Upper lobe of left lung (tissue), 6 donors: ENCODE data around the gene GRHL1. TPM values are rescaled to one million over a fixed set of nuclear protein-coding genes. Genes with fewer than 3 reads are reported as not detected.

Experiments used
- ATAC-seq, 2 donors: fragments of 200-7000 bp; cut with Tn5 transposase; one replicate each; pipeline ENCODE4 v1.9.1; 2022; ENCODE audit warnings: mild to moderate bottlenecking in 2 of 2, moderate library complexity in 2 of 2; ENCODE audit not compliant: low FRiP score in 2 of 2
- DNase-seq, 2 donors: peaks; one replicate each; pipeline ENCODE4 v3.0.0-alpha.2; 2019 to 2020
- H3K27ac ChIP-seq, 4 donors: fragments of 200-600 bp; sonication (generic); one replicate each; pipeline ENCODE4 v1.5.1; 2016 to 2019
- H3K27me3 ChIP-seq, 4 donors: fragments of 200-600 bp; sonication (generic); one replicate each; pipeline ENCODE4 v1.5.1; 2017 to 2019
- H3K36me3 ChIP-seq, 4 donors: fragments of 200-600 bp; sonication (generic); one replicate each; pipeline ENCODE4 v1.5.1; 2016 to 2019
- H3K4me1 ChIP-seq, 4 donors: fragments of 200-600 bp; sonication (generic); one replicate each; pipeline ENCODE4 v1.5.1; 2018 to 2019
- H3K4me3 ChIP-seq, 4 donors: fragments of 200-600 bp; sonication (generic); one replicate each; pipeline ENCODE4 v1.5.1; 2017 to 2019; ENCODE audit warnings: mild to moderate bottlenecking in 2 of 4, moderate library complexity in 1 of 4
- H3K9me3 ChIP-seq, 4 donors: fragments of 200-600 bp; sonication (generic); one replicate each; pipeline ENCODE4 v1.5.1; 2018 to 2019
- CTCF ChIP-seq, 6 experiments: fragments of 450-650 bp in 4 of 6; fragments of 200-600 bp in 2 of 6; sonication (generic) in 2 of 6; IDR thresholded peaks; one replicate each; pipeline ENCODE4 v1.5.1; 2016 to 2019; ENCODE audit warnings: antibody characterized with exemption in 6 of 6
- EP300 ChIP-seq, 4 donors: sonication (generic); formaldehyde crosslinking; IDR thresholded peaks; one replicate each; pipeline ENCODE4 v1.5.1; 2017; ENCODE audit warnings: antibody characterized with exemption in 4 of 4, control low read depth in 2 of 4
- POLR2A ChIP-seq, 4 donors: fragments of 450-650 bp; IDR thresholded peaks; one replicate each; pipeline ENCODE4 v1.5.1; 2016 to 2017; ENCODE audit warnings: antibody characterized with exemption in 4 of 4, mild to moderate bottlenecking in 2 of 4
- POLR2AphosphoS5 ChIP-seq, 2 donors: sonication (generic); formaldehyde crosslinking; IDR thresholded peaks; one replicate each; pipeline ENCODE4 v1.5.1; 2017; ENCODE audit warnings: antibody characterized with exemption in 2 of 2
- WGBS, 2 donors: methylation state at CpG; one replicate each; pipeline ENCODE4 v1.1.5; 2017 to 2018; 5-methylcytosine and 5-hydroxymethylcytosine counted together
- total RNA-seq, 6 donors: library from RNA; depleted of rRNA in 4 of 6; stranded (reverse); fragments of >200 nt in 4 of 6; gene quantifications; one replicate each; pipeline versions ENCODE4 v1.1.0 to v1.2.1, GENCODE V29; 2016 to 2021
- donor health status: DM: no; HTN: no; CAD: no; lungs with moderate emphysema.
- donor health status: DM: no; HTN: yes; CAD: no; lungs with severe emphysema.

GRHL1 gene
- total RNA-seq, 6 donors from 2014 or later = 4.3 to 18.0 (median 10.1) TPM

- Histone ChIP-seq H3K9me3 (no peaks in the 10 kb centered on the region), H3K27ac (no peak overlapping the region), H3K4me1 (peaks cover 8 to 28% (median 11%) of the 10 kb centered on the region in 4 donors), H3K36me3 (no peaks in the 10 kb centered on the region), H3K27me3 (no peaks in the 10 kb centered on the region), H3K4me3 (no peak overlapping the region)
- TF ChIP-seq EP300 (IDR thresholded peaks at IDR 0.05) (no peak), CTCF (IDR thresholded peaks at IDR 0.05) (no peak), POLR2AphosphoS5 (IDR thresholded peaks at IDR 0.05) (no peak), POLR2A (IDR thresholded peaks at IDR 0.05) (no peak)
- DNase-seq (no peak), ATAC-seq (peak in 1 of 2 donors; percentile 43)
- WGBS, 2 donors = 70 to 75% methylated on average over 12 of the region's 12 CpGs
Measured at GRCh38 chr2:9970200-9971044, 18.9 kb downstream of the GRHL1 start.

DNA sequence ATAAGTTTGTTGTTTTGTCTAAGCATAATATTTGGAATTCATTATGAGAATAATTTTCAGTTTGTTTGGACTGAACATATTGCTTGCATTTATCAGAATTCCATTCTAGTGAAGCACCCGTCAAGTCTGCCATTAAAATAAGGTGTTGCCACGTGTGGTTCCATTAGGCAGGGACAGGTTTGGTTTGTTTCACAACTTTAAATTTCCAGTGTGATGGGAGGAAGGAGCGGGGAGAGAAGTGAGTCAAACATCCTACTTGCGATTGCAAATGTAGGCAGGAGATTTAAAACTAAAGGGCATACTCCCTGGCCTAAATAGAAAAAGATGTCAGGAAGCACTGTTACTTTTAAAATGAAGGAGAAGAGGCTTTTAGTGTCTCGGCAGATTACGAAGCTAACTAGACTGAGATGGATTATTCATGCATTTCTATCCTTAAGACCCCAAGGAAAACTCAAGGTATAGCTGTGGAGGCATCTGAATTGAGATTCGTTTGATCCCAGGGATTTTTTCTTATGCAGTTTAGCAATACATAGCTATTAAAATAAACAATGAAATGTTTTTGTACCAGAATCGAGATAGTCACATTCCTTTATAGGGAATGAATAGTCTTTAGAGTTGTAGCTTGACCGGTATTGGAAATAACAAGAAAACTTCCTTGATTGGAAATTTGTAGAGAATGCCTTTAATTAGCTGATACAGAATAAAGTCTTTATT, 19.8 kb downstream of the GRHL1 start:
- WGBS, 2 donors = 76 to 80% methylated on average over 9 of the region's 9 CpGs
- Histone ChIP-seq H3K36me3 (no peaks in the 10 kb centered on the region), H3K4me1 (peaks cover 15 to 37% (median 20%) of the 10 kb centered on the region in 4 donors)

GRCh38 chr2:9971890-9972289, 20.4 kb downstream of the GRHL1 start:
- no peaks in the 10 kb centered on the region for H3K36me3 ChIP-seq
- DNase-seq (no peak), ATAC-seq (no peak)
- no peaks in the 10 kb centered on the region for H3K27me3 ChIP-seq
- peaks cover 19 to 42% (median 25%) of the 10 kb centered on the region in 4 donors for H3K4me1 ChIP-seq
- H3K9me3 ChIP-seq = no peaks in the 10 kb centered on the region
- 91 to 93% methylated on average over 6 of the region's 6 CpGs for WGBS, 2 donors
- H3K4me3 ChIP-seq = no peak overlapping the region
- TF ChIP-seq CTCF (IDR thresholded peaks at IDR 0.05) = no peak
- no peak for TF ChIP-seq EP300 (IDR thresholded peaks at IDR 0.05)
- TF ChIP-seq POLR2AphosphoS5 (IDR thresholded peaks at IDR 0.05) = no peak
- TF ChIP-seq POLR2A (IDR thresholded peaks at IDR 0.05) = no peak
- H3K27ac ChIP-seq = no peak overlapping the region

More for the DNA sequence above, 19.8 kb downstream of the GRHL1 start:
- Histone ChIP-seq H3K4me3 (no peak overlapping the region), H3K27me3 (no peaks in the 10 kb centered on the region), H3K9me3 (no peaks in the 10 kb centered on the region), H3K27ac (no peak overlapping the region)
- TF ChIP-seq POLR2A (IDR thresholded peaks at IDR 0.05) (no peak), POLR2AphosphoS5 (IDR thresholded peaks at IDR 0.05) (no peak), EP300 (IDR thresholded peaks at IDR 0.05) (no peak), CTCF (IDR thresholded peaks at IDR 0.05) (no peak)
- DNase-seq (no peak), ATAC-seq (no peak)

GRCh38 chr2:9972621-9973479, 21.4 kb downstream of the GRHL1 start:
- no peak for TF ChIP-seq POLR2AphosphoS5 (IDR thresholded peaks at IDR 0.05)
- TF ChIP-seq POLR2A (IDR thresholded peaks at IDR 0.05) = no peak
- TF ChIP-seq CTCF (IDR thresholded peaks at IDR 0.05) = no peak
- no peak for TF ChIP-seq EP300 (IDR thresholded peaks at IDR 0.05)
- no peak overlapping the region for H3K27ac ChIP-seq

More at GRCh38 chr2:9972621-9973479, 21.4 kb downstream of the GRHL1 start:
- Histone ChIP-seq H3K36me3 (no peaks in the 10 kb centered on the region), H3K4me3 (no peak overlapping the region), H3K27me3 (no peaks in the 10 kb centered on the region), H3K9me3 (no peaks in the 10 kb centered on the region), H3K4me1 (peaks cover 19 to 42% (median 25%) of the 10 kb centered on the region in 4 donors)
- DNase-seq (no peak), ATAC-seq (peak in 1 of 2 donors; percentile 86)
- WGBS, 2 donors = 78 to 79% methylated on average over 13 of the region's 13 CpGs
